ENCODE results near the gene MMP24OS.

MMP24OS gene

DNA sequence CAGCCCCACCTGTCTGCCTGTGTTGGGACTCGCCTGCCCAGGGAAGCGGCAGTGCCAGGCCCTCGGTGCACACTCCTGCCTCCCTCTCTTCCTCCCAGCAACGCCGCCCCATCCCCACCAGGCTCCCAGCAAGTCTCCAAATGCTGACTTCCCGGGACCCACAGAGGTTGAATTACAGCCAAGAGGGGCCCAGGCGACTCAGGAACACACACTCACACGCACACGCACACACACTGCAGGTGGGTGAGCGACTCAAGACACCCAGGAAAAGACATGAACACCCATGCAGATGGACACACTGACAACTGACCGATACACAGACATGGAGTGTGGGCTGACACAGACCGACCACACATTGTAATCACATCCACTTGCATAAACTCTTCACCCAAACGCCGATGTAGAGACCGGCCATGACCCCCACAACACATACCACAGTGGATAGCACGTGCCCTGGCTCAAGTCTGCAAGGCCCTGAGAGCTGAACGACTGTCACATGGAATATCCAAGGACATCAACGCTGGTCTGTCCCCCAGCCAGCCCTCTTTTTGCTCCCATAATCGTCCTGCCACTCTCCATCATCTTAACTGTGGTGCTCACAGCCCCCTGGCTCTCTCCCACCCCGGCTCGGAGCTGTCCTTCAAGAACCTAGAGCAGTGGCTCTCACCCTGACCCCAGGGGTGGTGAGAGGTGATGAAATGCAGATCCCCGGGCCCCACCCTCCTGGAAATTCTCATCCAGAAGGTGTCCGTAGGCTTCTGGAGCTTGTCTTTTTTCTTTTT, 14.8 kb upstream of the MMP24OS start:
- no peak for TF ChIP-seq TCF12 (IDR thresholded peaks at IDR 0.05; ENCODE audit: low read depth)
- TF ChIP-seq TAF1 (IDR thresholded peaks at IDR 0.05; ENCODE audit: low read depth): no peak
- no peak for TF ChIP-seq CEBPB (IDR thresholded peaks at IDR 0.05)
- TF ChIP-seq NFIC (IDR thresholded peaks at IDR 0.05): no peak
- TF ChIP-seq REST (IDR thresholded peaks at IDR 0.05; ENCODE audit: low read depth): no peak
- TF ChIP-seq USF1 (IDR thresholded peaks at IDR 0.05): no peak
- TF ChIP-seq, protein P1, sequence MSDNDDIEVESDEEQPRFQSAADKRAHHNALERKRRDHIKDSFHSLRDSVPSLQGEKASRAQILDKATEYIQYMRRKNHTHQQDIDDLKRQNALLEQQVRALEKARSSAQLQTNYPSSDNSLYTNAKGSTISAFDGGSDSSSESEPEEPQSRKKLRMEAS (IDR thresholded peaks at IDR 0.05): no peak
- no peak for TF ChIP-seq RAD21 (IDR thresholded peaks at IDR 0.05; ENCODE audit: low read depth)
- TF ChIP-seq FOXM1 (IDR thresholded peaks at IDR 0.05; ENCODE audit: borderline replicate concordance, low read depth): no peak
- no peak for TF ChIP-seq TEAD4 (IDR thresholded peaks at IDR 0.05)
- no peak for TF ChIP-seq EGR1 (IDR thresholded peaks at IDR 0.05)
- no peak for TF ChIP-seq ZBTB7A (IDR thresholded peaks at IDR 0.05; ENCODE audit: low read depth)
- no peak for TF ChIP-seq CREB1 (IDR thresholded peaks at IDR 0.05; ENCODE audit: low read depth)
- no peak for TF ChIP-seq EP300 (IDR thresholded peaks at IDR 0.05; ENCODE audit: borderline replicate concordance)

DNA sequence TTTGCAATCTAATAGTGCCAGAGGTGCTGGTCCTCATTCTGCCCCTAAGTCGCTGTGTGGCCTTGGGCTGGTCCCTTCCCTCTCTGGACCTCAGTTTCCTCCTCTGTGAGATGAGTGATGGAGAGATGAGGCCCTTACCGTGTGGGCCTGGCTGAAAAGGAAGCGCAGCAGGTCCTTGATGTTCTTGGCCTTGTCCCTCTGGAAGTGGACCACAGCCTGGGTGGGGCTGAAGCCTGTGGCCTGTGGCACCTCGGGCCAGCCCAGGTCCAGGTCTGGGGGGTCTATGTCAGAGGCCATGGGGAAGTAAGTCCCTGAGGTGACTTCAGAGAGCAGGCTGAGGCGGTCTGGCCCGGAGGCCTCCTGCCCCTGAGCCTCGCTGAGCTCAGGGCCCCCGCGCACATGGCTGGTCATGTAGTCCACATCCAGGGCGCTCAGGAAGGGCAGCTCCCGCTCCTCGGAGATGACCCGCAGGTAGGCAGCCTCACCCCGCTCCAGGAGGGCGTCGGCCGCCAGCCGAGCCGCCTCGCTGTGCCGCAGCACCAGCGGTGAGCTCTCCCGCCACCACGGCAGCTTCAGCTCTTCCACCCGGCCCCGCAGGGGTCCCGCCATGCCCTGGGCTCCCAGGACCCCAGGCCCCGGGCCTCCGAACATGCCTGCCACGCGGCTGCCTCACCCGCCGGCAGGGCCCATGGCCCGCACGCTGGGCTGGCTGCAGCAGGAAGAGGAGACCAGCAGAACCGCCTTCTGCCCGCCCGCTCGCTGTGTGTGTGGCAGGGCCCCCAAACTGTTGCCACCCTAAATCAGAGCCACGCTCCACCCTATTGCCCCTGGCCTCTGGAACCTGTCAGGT, 14.0 kb upstream of the MMP24OS start, which contains the start of gene FAM83C:
TSS of gene FAM83C (minus strand) at position 772 of the 850 bp plus-strand sequence. CDS start at position 651, 121 bp downstream.
- TF ChIP-seq CREB1 (IDR thresholded peaks at IDR 0.05; ENCODE audit: low read depth): no peak
- no peak for TF ChIP-seq FOXM1 (IDR thresholded peaks at IDR 0.05; ENCODE audit: borderline replicate concordance, low read depth)
- TF ChIP-seq RAD21 (IDR thresholded peaks at IDR 0.05; ENCODE audit: low read depth): no peak
- no peak for TF ChIP-seq YY1 (IDR thresholded peaks at IDR 0.05; ENCODE audit: low read depth)
- no peak for TF ChIP-seq TAF1 (IDR thresholded peaks at IDR 0.05; ENCODE audit: low read depth)
- TF ChIP-seq TEAD4 (IDR thresholded peaks at IDR 0.05): no peak
- TF ChIP-seq EP300 (IDR thresholded peaks at IDR 0.05; ENCODE audit: borderline replicate concordance): no peak
- no peak for TF ChIP-seq ZBTB7A (IDR thresholded peaks at IDR 0.05; ENCODE audit: low read depth)
- TF ChIP-seq, protein P1 (IDR thresholded peaks at IDR 0.05): no peak
- no peak for TF ChIP-seq EGR1 (IDR thresholded peaks at IDR 0.05)

DNA sequence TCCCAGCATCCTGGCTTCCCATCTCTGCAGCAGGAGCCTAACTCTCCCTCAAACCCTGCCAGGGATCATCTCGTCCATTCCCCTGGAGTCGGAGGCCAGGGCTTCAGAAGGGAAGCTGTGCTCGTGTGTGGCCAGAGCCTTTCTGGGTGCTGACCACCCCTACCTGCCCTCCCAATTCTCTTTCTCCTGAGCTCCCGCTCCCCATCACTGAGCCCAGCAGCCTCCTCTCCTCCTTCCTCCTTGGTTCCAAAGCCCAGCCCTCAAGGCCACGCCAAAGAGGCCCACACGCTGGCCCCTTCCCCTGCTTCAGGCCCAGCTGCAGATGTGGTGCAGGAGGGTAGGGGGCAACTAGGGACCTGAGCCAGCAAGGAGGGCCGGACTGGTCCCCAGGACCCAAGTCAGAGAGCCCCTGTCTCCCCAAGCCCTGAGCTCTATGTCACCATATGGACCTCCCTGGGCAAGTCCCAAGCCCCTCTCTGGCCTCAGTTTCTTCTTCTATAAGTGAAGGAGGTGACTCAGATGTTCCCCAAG, 13.0 kb upstream of the MMP24OS start:
- TF ChIP-seq TAF1 (IDR thresholded peaks at IDR 0.05; ENCODE audit: low read depth): no peak

DNA sequence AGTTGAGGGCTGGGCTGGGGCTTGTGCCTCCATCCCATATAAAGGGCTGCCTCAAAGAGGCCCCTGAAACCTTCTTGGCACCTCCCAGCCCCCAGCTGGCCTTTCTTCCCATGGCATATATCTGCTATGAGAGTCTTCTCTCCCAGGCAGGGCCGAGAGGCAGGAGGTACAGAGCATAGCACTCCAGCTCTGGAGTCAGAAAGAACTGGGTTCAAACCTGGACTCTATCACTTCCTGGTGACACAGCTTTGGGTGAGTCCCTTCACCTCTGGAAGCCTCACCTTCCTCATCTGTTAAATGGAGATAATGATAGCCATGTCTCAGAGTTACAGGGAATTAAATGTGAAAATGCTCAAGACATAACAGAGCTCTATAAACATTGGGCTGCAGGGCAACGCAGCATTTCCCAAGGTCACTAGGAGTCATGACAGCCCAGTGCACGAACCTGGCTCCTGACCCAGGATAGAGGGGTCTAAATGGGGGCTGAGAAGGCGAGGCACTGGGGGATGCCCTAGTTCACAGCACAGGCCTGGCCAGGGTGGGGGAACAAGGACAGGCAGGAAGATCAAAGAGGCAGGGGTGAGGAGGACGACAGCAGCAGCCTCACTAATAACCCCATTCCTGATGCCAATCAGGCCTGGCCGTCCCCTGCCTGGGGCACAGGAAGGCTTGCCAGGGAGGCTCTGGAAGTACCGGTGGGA, 12.4 kb upstream of the MMP24OS start:
- no peak for TF ChIP-seq TEAD4 (IDR thresholded peaks at IDR 0.05)
- TF ChIP-seq, protein P1 (IDR thresholded peaks at IDR 0.05): no peak
- no peak for TF ChIP-seq EP300 (IDR thresholded peaks at IDR 0.05; ENCODE audit: borderline replicate concordance)
- no peak for TF ChIP-seq ZBTB7A (IDR thresholded peaks at IDR 0.05; ENCODE audit: low read depth)
- no peak for TF ChIP-seq USF1 (IDR thresholded peaks at IDR 0.05)
- TF ChIP-seq TAF1 (IDR thresholded peaks at IDR 0.05; ENCODE audit: low read depth): no peak
- no peak for TF ChIP-seq YY1 (IDR thresholded peaks at IDR 0.05; ENCODE audit: low read depth)
- no peak for TF ChIP-seq NFIC (IDR thresholded peaks at IDR 0.05)

GRCh38 chr20:35288325-35289060, 10.6 kb upstream of the MMP24OS start:
- TF ChIP-seq FOXM1 (IDR thresholded peaks at IDR 0.05; ENCODE audit: borderline replicate concordance, low read depth): no peak
- TF ChIP-seq TEAD4 (IDR thresholded peaks at IDR 0.05): no peak
- TF ChIP-seq, protein P1 (IDR thresholded peaks at IDR 0.05): no peak
- no peak for TF ChIP-seq NFIC (IDR thresholded peaks at IDR 0.05)

All from Ishikawa (cell line).